H1 (cell line): Measurements from ENCODE around the gene NAV2.

Experiments used
- ATF3 ChIP-seq: IDR thresholded peaks from 2 replicates; pipeline ENCODE4 v1.6.1; 2011; ENCODE audit warnings: low read depth, mild to moderate bottlenecking, low read length; ENCODE audit not compliant: insufficient read depth
- EP300 ChIP-seq, 2 experiments: IDR thresholded peaks; 1 replicate in 1 of 2; 2 replicates in 1 of 2; pipeline ENCODE4 v1.6.1; 2011 to 2012; ENCODE audit warnings: low read depth in 2 of 2, low read length in 2 of 2, mild to moderate bottlenecking in 2 of 2, borderline replicate concordance in 1 of 2, inconsistent platforms in 1 of 2, moderate library complexity in 1 of 2
- KDM1A ChIP-seq: fragments of 200-600, 300-600 bp; sonication (generic); IDR thresholded peaks from 2 replicates; pipeline ENCODE4 v1.7.1; 2016; ENCODE audit warnings: mild to moderate bottlenecking, low read length, borderline replicate concordance
- POLR2A ChIP-seq, 2 experiments: IDR thresholded peaks; 1 replicate in 1 of 2; 2 replicates in 1 of 2; pipeline ENCODE4 v1.6.1; 2011; ENCODE audit warnings: low read depth in 2 of 2, low read length in 2 of 2, mild to moderate bottlenecking in 2 of 2; ENCODE audit errors: control extremely low read depth in 1 of 2
- POLR2AphosphoS5 ChIP-seq: IDR thresholded peaks from 2 replicates; pipeline ENCODE4 v1.6.1; 2011; ENCODE audit warnings: low read depth, low read length
- TF ChIP-seq, protein P1 (sequence below), 3 experiments: IDR thresholded peaks; 1 replicate in 2 of 3; 2 replicates in 1 of 3; pipeline versions ENCODE4 v1.5.1 to v1.6.1; 2011; ENCODE audit warnings: low read length in 3 of 3, mild to moderate bottlenecking in 3 of 3, inconsistent platforms in 2 of 3, low read depth in 1 of 3, moderate library complexity in 1 of 3; ENCODE audit not compliant: insufficient read depth in 1 of 3; ENCODE audit errors: control extremely low read depth in 1 of 3
- TF ChIP-seq, protein P2 (sequence below): IDR thresholded peaks from 2 replicates; pipeline ENCODE4 v1.6.1; 2011; ENCODE audit warnings: low read length, improper control_type of control experiment

DNA sequence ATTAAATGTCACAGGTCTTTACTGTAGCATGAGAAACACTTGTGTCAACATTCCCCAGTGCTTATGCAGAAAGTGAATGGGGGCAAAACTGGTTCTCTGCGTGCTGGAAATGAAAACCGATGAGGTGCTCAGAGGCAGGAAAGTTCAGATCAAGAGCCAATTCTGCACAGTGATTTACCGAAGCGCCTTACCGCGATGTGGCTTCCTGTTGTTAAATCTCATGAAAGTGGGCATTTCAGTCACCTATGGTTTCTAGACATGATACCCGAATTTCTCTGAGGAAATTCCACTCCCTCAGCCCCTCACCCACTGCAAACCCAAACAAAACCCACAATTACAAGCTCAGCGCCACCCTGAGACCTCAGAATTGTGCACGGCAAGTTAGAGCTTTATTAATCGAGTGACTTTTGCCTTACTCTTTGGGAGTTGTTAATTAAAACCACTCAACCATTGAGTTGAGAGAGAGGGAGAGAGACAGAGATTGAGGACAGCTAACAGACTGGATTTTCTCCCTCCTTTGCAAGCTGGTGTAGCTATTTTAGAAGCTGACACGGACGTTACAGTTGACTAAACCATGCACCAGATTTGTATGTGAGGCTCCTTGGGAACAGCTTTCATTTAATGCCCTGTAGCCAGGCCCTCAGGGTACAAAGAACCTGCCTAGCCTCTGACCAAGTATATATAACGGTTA lies 251.2 kb downstream of the NAV2 start:
- TF ChIP-seq POLR2A (IDR thresholded peaks at IDR 0.05; ENCODE audit: control extremely low read depth in 1 of 2, low read depth in 2 of 2, low read length in 2 of 2) (no peak), KDM1A (no peak), ATF3 (no peak), EP300 (IDR thresholded peaks at IDR 0.05; ENCODE audit: borderline replicate concordance in 1 of 2, low read depth in 2 of 2, low read length in 2 of 2) (no peak), POLR2AphosphoS5 (no peak)
- TF ChIP-seq, protein P1, sequence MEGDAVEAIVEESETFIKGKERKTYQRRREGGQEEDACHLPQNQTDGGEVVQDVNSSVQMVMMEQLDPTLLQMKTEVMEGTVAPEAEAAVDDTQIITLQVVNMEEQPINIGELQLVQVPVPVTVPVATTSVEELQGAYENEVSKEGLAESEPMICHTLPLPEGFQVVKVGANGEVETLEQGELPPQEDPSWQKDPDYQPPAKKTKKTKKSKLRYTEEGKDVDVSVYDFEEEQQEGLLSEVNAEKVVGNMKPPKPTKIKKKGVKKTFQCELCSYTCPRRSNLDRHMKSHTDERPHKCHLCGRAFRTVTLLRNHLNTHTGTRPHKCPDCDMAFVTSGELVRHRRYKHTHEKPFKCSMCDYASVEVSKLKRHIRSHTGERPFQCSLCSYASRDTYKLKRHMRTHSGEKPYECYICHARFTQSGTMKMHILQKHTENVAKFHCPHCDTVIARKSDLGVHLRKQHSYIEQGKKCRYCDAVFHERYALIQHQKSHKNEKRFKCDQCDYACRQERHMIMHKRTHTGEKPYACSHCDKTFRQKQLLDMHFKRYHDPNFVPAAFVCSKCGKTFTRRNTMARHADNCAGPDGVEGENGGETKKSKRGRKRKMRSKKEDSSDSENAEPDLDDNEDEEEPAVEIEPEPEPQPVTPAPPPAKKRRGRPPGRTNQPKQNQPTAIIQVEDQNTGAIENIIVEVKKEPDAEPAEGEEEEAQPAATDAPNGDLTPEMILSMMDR (IDR thresholded peaks at IDR 0.05; ENCODE audit: control extremely low read depth in 1 of 3, insufficient read depth in 1 of 3, low read depth in 1 of 3, low read length in 3 of 3), result no peak
- TF ChIP-seq, protein P2, sequence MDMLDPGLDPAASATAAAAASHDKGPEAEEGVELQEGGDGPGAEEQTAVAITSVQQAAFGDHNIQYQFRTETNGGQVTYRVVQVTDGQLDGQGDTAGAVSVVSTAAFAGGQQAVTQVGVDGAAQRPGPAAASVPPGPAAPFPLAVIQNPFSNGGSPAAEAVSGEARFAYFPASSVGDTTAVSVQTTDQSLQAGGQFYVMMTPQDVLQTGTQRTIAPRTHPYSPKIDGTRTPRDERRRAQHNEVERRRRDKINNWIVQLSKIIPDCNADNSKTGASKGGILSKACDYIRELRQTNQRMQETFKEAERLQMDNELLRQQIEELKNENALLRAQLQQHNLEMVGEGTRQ, result no peak
